GM18861 (cell line): ENCODE measurements around the gene EXOC4.

Experiments used
- ATAC-seq: cut with Tn5 transposase; IDR thresholded peaks from one replicate; pipeline ENCODE4 v1.9.1; 2021; ENCODE audit not compliant: unreplicated experiment

EXOC4 gene

DNA sequence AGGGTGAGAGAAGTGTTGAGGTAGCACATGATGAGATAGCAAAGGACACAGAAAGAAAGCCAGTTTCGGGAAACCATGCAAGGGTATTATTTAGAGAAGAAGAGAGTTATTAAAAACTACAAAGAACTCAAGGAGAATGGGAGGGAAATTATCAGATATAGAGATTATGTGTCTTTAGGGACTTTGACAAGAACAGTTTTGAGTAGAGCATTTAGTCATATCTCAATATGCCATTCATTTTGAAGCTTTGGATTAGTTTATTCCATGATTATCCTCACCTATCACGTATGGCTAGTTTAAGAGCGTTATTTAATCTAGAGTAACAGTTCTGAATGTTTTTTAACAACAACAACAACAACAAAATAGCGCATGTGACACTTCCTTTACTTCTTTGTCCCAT is 409.4 kb downstream of the EXOC4 start:
- ATAC-seq = no peak

GRCh38 chr7:133662830-133663229 is 410.0 kb downstream of the EXOC4 start:
- ATAC-seq = no peak

DNA sequence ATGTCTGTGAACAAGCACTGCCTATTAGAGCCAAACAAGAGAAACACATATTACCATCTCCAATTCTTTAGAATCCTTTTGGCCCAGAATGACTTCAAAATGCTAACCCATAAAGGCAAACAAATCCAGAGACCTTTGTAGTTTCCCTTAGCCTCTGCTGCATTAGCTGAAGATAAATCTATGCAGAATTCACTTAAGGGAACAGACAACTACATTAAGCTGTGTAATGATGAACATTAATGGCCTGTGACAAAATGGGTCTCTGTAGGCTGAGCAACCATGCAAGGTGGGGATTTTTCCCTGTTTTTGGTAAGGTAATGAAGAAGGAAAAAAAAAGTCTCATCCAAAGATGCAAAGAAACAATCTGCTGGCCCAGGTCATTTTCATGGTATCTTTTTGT is 411.6 kb downstream of the EXOC4 start:
- ATAC-seq = no peak

- no peak for ATAC-seq
Measured at GRCh38 chr7:133668296-133669060, 415.6 kb downstream of the EXOC4 start.

DNA sequence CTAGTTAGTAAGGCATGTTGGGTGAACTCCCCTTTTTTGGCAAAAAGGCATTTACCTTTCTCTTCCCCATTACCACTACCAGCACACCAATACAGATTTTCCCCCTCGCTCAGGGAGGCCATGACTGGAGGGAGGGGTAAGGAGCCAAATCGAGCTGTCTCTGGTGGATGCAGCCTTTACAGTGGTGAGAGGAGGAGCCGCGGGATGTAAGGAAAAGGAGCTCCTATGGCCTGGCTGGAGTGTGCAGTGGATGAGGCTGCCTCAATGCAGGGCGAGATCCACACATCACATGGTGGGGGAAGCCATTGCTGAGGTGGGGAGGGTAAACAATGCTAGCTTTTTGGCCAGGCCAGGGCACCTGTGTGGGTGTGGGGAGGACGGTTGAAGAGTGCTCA is 416.2 kb downstream of the EXOC4 start:
- ATAC-seq = no peak

DNA sequence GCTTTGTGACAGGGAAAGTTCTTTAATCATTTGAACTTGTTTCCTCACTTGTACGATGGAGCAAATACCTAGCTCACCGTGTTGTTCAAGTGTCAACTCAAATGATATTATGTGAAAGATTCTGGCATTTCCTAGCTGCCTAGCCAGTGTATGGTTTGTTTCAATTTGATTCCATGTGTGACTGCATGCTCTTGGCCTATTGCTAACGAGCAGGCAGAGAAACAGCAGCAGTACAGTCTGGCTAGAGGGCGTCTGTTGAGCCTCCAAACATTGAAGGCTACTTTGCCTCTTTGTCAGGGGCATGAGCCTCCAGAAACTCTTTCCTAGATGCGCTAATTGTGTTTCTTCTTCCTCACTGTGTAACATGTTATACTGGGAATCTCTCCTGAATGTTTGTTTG is 417.4 kb downstream of the EXOC4 start:
- ATAC-seq = no peak

GRCh38 chr7:133672866-133673265 is 420.0 kb downstream of the EXOC4 start:
- no peak for ATAC-seq

DNA sequence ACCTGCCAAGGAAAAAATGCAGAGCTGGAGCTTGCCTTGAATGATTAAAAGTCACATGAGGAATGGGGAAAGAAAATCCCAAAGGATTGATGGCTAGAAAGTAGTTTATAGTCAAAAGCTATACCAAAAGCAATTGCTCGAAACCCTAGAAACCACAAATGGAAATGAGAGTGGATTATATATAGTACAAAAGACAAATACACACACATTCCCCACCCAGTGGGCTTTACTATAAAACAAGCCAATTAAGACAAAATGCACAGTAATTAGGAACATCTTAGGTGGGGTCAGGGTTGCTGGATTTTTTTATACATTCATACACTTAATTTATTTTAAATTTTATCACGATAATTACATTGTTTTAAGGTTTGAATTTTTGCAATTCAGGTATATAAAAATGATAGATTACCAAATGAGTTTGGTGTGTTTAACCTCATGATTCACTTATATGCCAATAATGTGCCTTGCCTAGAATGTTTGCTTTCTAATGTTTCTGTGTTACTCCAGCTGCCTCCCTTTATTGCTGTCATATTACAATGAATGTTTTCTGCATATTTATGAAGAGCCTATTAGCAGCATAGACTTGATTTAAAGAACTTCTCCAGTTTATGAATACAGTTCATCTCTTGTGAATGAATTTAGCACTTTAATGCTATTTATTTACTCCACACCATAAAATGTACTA is 421.3 kb downstream of the EXOC4 start:
- ATAC-seq = no peak

GRCh38 chr7:133675510-133676218 is 422.8 kb downstream of the EXOC4 start:
- no peak for ATAC-seq

DNA sequence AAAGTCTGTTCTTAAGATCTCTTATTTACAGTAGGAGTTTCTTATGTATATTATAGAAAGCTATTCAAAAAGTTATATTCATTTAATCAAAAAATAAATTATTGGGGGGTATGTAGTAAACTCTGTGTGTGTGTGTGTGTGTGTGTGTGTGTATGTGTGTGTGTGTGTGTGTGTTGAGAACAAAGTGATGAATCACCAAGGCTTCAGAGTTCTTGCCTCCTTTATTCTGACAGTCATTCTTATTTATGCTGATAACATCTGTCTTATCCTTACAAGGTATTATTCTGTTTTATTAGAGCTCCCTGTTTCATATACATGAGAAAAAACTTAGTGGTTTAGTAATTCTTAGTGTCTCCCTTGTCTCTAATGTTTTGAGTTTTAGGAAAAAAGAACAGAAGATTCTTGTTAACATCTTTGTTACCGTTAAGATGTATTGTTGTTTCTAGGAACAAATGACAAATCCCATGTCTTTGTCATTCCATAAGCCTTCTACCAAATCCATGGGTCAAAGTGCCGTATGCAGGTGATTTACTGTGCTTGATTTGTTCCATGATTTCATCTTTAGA is 424.0 kb downstream of the EXOC4 start:
- no peak for ATAC-seq

- no peak for ATAC-seq
Measured at GRCh38 chr7:133678137-133678814, 425.4 kb downstream of the EXOC4 start.

- no peak for ATAC-seq
Measured at GRCh38 chr7:133679977-133680376, 427.1 kb downstream of the EXOC4 start.

GRCh38 chr7:133681529-133681928 is 428.7 kb downstream of the EXOC4 start:
- no peak for ATAC-seq

DNA sequence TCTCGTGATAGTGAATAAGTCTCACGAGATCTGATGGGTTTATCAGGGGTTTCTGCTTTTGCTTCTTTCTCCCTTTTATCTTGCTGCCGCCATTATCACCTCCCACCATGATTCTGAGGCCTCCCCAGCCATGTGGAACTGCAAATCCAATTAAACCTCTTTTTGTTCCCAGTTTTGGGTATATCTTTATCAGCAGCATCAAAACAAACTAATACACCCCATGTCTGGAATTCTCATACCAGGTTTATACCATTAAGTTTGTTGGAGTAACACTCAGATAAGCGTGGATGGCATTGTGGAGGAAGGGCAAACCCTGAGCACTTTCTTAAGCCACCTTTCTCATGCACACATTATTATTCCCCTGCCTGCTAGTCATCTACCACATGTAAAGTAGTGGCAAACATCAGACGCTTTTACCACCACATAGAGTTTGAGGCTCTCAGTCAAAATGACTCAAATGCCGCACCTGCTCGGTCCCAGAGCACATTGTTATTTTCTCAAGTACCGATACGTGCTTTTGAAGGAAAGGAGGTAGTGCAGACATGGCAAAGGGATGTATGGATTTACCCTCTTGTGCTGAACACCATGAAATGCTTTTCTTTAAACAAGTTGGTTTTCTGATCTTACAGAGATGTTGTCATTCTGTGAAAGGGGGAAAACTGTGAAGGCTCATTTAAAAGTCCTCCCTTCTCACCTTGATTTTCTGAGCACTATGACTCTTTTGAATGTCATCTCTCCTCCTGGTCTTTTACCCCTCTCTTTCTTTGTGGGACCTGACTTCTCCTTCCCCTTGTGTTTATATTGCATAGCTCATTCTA is 429.7 kb downstream of the EXOC4 start:
- ATAC-seq = no peak

DNA sequence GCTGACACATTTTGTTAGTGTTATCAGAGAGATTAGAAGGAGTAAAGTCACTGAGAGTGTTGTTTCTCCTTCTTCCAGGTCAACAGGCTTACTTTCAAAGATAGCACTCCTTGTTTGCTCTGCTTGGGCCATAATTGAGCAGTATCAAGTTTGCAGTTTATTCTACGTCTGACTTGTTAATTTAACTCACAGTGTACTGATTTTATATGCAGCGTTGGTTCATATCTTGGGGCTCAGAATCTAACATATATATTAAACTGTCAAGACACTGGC is 430.2 kb downstream of the EXOC4 start:
- ATAC-seq = no peak

- no peak for ATAC-seq
Measured at GRCh38 chr7:133688483-133689239, 435.8 kb downstream of the EXOC4 start.

- ATAC-seq = no peak
Measured at GRCh38 chr7:133690740-133691139, 437.9 kb downstream of the EXOC4 start.

DNA sequence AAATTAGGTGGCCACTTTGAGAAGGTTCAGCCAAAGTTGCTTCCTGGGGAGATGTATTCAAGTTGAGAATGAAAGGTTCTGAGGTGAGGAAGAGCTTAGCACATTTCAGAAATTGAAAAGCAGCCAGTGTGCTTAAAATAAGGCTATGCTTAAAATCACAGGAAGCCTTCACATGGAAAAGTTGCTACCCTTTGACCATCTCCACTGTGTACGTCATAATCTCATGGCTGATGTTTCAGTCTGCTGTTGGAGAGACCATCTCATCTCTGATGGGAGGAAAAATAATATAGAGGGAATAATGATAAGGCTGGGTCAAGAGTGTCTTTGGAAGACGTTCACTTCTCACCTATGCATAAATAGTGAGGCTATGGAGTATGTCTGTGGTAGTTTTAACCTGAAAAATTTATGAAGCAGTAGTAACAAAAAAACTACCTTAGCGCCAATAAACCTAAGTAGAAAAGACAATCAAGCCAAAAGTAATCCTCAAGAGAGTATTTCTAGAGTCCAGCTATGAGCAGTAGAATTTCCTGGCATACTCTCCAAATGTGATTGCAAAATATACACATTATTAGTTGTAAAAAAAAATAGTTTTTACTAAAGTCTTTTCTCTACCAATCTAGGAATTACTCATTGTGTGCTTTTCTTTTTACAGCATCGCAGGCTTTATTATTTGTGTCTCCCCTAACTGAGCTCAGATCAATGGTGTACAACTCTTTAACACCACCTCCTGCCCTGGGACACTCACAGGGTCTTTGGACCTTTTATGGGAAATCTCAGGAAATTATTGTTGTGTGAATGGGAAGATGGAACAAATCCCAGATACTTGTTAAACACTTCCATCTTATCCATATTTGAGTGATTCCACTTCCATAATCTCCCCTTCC is 439.1 kb downstream of the EXOC4 start:
- ATAC-seq = no peak

DNA sequence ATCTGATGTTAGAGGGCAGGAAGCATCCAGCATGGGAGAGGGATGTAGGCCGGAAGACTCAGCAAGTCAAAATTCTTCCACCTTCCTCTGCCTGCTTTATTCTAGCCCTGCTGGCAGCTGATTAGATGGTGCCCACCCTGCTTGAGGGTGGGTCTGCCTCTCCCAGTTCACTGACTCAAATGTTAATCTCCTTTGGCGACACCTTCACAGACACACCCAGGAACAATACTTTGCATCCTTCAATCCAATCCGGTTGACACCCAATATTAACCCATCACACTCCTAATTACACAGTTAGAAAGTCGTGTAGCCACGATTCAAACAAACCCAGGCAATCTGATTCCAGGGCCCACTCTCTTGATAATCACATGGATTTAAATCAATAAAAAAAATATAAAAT is 440.4 kb downstream of the EXOC4 start:
- no peak for ATAC-seq
